SK-N-SH treated with all-trans-retinoic acid at 6 μM for 48 hours (cell line): ENCODE measurements around the gene SMCHD1.

ENCODE experiments used
- ATAC-seq: fragments of 200-7000 bp; cut with Tn5 transposase; 3 replicates; pipeline ENCODE4 v1.9.1; 2020; ENCODE audit warnings: mild to moderate bottlenecking, moderate library complexity
- ARNTL ChIP-seq: fragments of 450-650 bp; formaldehyde crosslinking; IDR thresholded peaks from 2 replicates; pipeline ENCODE4 v1.5.0; 2020; ENCODE audit warnings: low read depth, mild to moderate bottlenecking, moderate library complexity, borderline replicate concordance
- BACH2 ChIP-seq: fragments of 250-450 bp; sonication (Bioruptor Pico); IDR thresholded peaks from 2 replicates; pipeline ENCODE4 v1.9.0; 2021; ENCODE audit warnings: mild to moderate bottlenecking, borderline replicate concordance
- CREB5 ChIP-seq: fragments of 250-450 bp; sonication (Bioruptor Pico); IDR thresholded peaks from 2 replicates; pipeline ENCODE4 v1.5.1; 2020; ENCODE audit warnings: low read depth, mild to moderate bottlenecking, moderate library complexity
- CSDC2 ChIP-seq: fragments of 250-450 bp; sonication (Bioruptor Pico); IDR thresholded peaks from 2 replicates; pipeline ENCODE4 v1.5.0; 2020; ENCODE audit warnings: mild to moderate bottlenecking, moderate library complexity
- CSRNP3 ChIP-seq: fragments of 250-450 bp; sonication (Bioruptor Pico); IDR thresholded peaks from 2 replicates; pipeline ENCODE4 v1.5.1; 2021; ENCODE audit warnings: mild to moderate bottlenecking, moderate library complexity
- ESRRG ChIP-seq: fragments of 250-450 bp; sonication (Bioruptor Pico); IDR thresholded peaks from 2 replicates; pipeline ENCODE4 v1.6.1; 2021; ENCODE audit warnings: mild to moderate bottlenecking
- ISL1 ChIP-seq: fragments of 250-450 bp; sonication (Bioruptor Pico); IDR thresholded peaks from 2 replicates; pipeline ENCODE4 v2.1.2; 2022; ENCODE audit warnings: mild to moderate bottlenecking, moderate library complexity
- OSR1 ChIP-seq: fragments of 250-450 bp; sonication (Bioruptor Pico); IDR thresholded peaks from 2 replicates; pipeline ENCODE4 v1.8.0; 2022; ENCODE audit warnings: moderate library complexity, mild to moderate bottlenecking, inconsistent platforms
- PATZ1 ChIP-seq: fragments of 250-450 bp; sonication (Bioruptor Pico); IDR thresholded peaks from 2 replicates; pipeline ENCODE4 v1.8.0; 2020; ENCODE audit warnings: mild to moderate bottlenecking, moderate library complexity, borderline replicate concordance
- POU6F1 ChIP-seq: fragments of 250-450 bp; sonication (Bioruptor Pico); IDR thresholded peaks from 2 replicates; pipeline ENCODE4 v1.8.0; 2021; ENCODE audit warnings: low read depth, mild to moderate bottlenecking, moderate library complexity, borderline replicate concordance
- PPARA ChIP-seq: fragments of 250-450 bp; sonication (Bioruptor Pico); IDR thresholded peaks from 2 replicates; pipeline ENCODE4 v1.5.0; 2020; ENCODE audit warnings: mild to moderate bottlenecking, borderline replicate concordance
- RARB ChIP-seq: fragments of 250-450 bp; sonication (Bioruptor Pico); IDR thresholded peaks from 2 replicates; pipeline ENCODE4 v1.8.0; 2021; ENCODE audit warnings: mild to moderate bottlenecking, moderate library complexity
- SNAI2 ChIP-seq: fragments of 250-450 bp; sonication (Bioruptor Pico); IDR thresholded peaks from 2 replicates; pipeline ENCODE4 v1.5.0; 2020; ENCODE audit warnings: mild to moderate bottlenecking, moderate library complexity
- TCF4 ChIP-seq: fragments of 250-450 bp; sonication (Bioruptor Pico); IDR thresholded peaks from 2 replicates; pipeline ENCODE4 v1.8.0; 2021; ENCODE audit warnings: mild to moderate bottlenecking, moderate library complexity, borderline replicate concordance
- TOX ChIP-seq: fragments of 250-450 bp; sonication (Bioruptor Pico); IDR thresholded peaks from 2 replicates; pipeline ENCODE4 v1.8.0; 2021; ENCODE audit warnings: mild to moderate bottlenecking, moderate library complexity, borderline replicate concordance
- TSHZ2 ChIP-seq: fragments of 250-450 bp; sonication (Bioruptor Pico); IDR thresholded peaks from 2 replicates; pipeline ENCODE4 v1.5.0; 2020; ENCODE audit warnings: mild to moderate bottlenecking, moderate library complexity
- ZC3H10 ChIP-seq: fragments of 250-450 bp; sonication (Bioruptor Pico); IDR thresholded peaks from 2 replicates; pipeline ENCODE4 v1.5.1; 2021; ENCODE audit warnings: mild to moderate bottlenecking, moderate library complexity
- ZFP3 ChIP-seq: fragments of 250-450 bp; sonication (Bioruptor Pico); IDR thresholded peaks from 2 replicates; pipeline ENCODE4 v1.5.0; 2020; ENCODE audit warnings: mild to moderate bottlenecking, moderate library complexity
- ZFP30 ChIP-seq: fragments of 450-650 bp; formaldehyde crosslinking; IDR thresholded peaks from 2 replicates; pipeline ENCODE4 v1.5.0; 2022; ENCODE audit warnings: mild to moderate bottlenecking, moderate library complexity
- ZNF8 ChIP-seq: fragments of 450-650 bp; formaldehyde crosslinking; IDR thresholded peaks from 2 replicates; pipeline ENCODE4 v1.5.0; 2020; ENCODE audit warnings: mild to moderate bottlenecking, moderate library complexity

SMCHD1 gene

GRCh38 chr18:2823966-2824365 is 168.4 kb downstream of the SMCHD1 start:
- TF ChIP-seq ZFP3 (CRISPR knock-in tag), result no peak
- TF ChIP-seq ESRRG (CRISPR knock-in tag), result no peak
- peak; percentile 86 for TF ChIP-seq ZNF8 (CRISPR knock-in tag)
- TF ChIP-seq ISL1 (CRISPR knock-in tag), result no peak
- no peak for ATAC-seq

- ATAC-seq, result no peak
Measured at GRCh38 chr18:2824865-2825264, 169.3 kb downstream of the SMCHD1 start.

GRCh38 chr18:2825613-2826175 is 170.2 kb downstream of the SMCHD1 start:
- TF ChIP-seq TOX (no peak), ZNF8 (CRISPR knock-in tag) (no peak), OSR1 (CRISPR knock-in tag) (no peak), POU6F1 (CRISPR knock-in tag) (no peak), CSDC2 (CRISPR knock-in tag) (no peak), CREB5 (CRISPR knock-in tag) (no peak), ISL1 (CRISPR knock-in tag) (no peak), ARNTL (CRISPR knock-in tag) (no peak), ZFP30 (CRISPR knock-in tag) (no peak), TCF4 (no peak), ESRRG (CRISPR knock-in tag) (no peak), BACH2 (CRISPR knock-in tag) (no peak), CSRNP3 (CRISPR knock-in tag) (no peak), PATZ1 (CRISPR knock-in tag) (no peak), RARB (no peak), SNAI2 (CRISPR knock-in tag) (no peak)
- ATAC-seq, result no peak

More at GRCh38 chr18:2824865-2825264, 169.3 kb downstream of the SMCHD1 start:
- no peak for TF ChIP-seq ZFP3 (CRISPR knock-in tag)
- TF ChIP-seq ESRRG (CRISPR knock-in tag), result no peak
- no peak for TF ChIP-seq ZNF8 (CRISPR knock-in tag)
- TF ChIP-seq TSHZ2 (CRISPR knock-in tag), result no peak
- TF ChIP-seq SNAI2 (CRISPR knock-in tag), result no peak
- TF ChIP-seq ZFP30 (CRISPR knock-in tag), result no peak
- no peak for TF ChIP-seq TCF4
- TF ChIP-seq PPARA (CRISPR knock-in tag), result no peak
- no peak for TF ChIP-seq BACH2 (CRISPR knock-in tag)
- no peak for TF ChIP-seq OSR1 (CRISPR knock-in tag)
- TF ChIP-seq ZC3H10 (CRISPR knock-in tag), result no peak
- TF ChIP-seq RARB, result no peak
- TF ChIP-seq PATZ1 (CRISPR knock-in tag), result no peak
